HG03196 (cell line): Measurements from ENCODE around the gene RBM39.
"Not testable (repeated sequence)": the region's sequence is repeated elsewhere in the genome, so short reads cannot be mapped to it uniquely, and the experiment has no call there.

Experiments used
- ATAC-seq: cut with Tn5 transposase; IDR thresholded peaks from one replicate; pipeline ENCODE4 v1.9.1; 2021; ENCODE audit not compliant: unreplicated experiment

The RBM39 gene

GRCh38 chr20:35756404-35756803 is 14.3 kb upstream of the RBM39 start:
- ATAC-seq = no peak

- ATAC-seq = no peak
These were observed 8.6 kb upstream of the RBM39 start for GRCh38 chr20:35750611-35751010.

- ATAC-seq = not testable (repeated sequence)
These were observed 2.4 kb upstream of the RBM39 start for GRCh38 chr20:35744492-35744841.

GRCh38 chr20:35743693-35744491 is 1.8 kb upstream of the RBM39 start:
- no peak for ATAC-seq

- ATAC-seq = no peak
These were observed 872 bp upstream of the RBM39 start for GRCh38 chr20:35742741-35743523.

- ATAC-seq = no peak
These were observed 2.5 kb downstream of the RBM39 start for GRCh38 chr20:35739294-35740163.

DNA sequence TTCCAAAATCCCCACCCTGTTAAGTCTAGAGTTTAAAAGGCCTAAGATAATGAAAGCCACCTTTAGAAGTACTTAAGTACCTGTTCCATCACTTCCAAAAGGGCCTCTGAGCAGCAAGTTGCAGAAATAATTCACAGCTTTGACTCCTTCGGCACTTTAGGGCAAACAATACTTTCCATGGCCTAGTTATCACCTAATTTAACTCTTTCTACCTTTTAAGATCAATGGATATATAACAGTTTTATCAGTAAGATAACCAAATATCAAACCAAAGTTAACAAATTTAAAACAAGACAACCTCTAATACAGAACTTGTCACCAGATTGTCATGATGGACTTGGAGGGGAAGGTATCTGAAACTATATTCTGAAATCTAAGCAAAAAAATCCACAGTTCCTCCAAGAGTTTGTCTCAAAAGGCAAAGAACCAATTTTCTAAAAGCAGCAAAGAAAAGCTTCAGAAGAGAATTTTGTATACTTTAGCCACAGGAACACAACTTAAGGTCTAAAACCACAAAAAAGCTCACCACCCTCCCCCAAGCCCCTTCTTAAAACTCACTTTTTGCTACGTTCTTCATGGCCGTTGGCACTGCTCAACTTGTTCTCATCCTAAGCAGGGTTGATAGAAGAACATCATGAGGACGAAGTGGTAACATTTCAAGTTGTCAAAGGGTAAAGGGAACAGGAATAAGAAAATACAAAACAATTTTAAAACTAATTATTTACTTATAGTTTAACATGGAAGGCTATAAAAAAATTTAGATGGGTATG is 3.5 kb downstream of the RBM39 start:
- no peak for ATAC-seq

GRCh38 chr20:35737865-35738333 is 4.2 kb downstream of the RBM39 start:
- no peak for ATAC-seq

- no peak for ATAC-seq
These were observed 6.1 kb downstream of the RBM39 start for GRCh38 chr20:35735826-35736470.

DNA sequence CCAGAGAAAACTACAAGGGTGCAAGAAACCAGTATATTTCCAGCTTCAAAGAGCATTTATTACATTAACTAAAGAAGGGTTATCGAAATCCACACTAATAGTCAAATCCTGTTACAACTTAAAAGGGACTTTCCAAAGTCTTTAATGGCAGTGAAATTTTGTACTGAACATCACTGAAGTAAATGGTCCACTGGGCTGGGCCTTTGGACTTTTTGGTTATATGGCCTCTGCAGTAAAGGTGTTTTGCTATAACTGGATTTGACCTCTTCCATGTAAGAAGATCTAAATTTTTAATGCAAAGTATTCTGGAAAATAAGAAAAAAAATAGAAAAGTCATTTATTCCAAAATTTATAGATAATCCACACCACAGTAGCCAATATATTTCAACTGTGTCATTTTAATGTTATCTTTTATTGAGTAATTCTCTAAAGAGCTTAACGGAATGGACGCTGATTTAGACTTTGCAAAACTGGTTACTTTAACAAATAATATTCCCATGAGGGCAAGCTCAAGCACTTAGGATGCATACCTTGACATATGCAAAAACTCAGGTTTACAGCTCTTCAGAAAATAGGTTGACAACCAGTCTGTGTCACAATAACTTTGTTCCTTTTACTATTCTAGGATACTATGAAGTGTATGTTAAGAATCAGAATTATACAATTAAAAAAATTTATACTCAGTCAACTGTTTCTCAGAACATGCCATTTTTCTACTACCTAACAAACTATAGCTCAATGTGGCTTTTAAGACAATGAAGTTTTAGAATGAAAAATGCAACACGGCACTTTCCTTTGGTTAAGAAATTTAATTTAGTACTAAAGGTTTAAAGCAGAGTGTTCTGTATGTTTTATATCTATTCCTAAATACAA is 7.0 kb downstream of the RBM39 start:
- ATAC-seq = no peak

- no peak for ATAC-seq
These were observed 7.7 kb downstream of the RBM39 start for GRCh38 chr20:35734374-35734773.

DNA sequence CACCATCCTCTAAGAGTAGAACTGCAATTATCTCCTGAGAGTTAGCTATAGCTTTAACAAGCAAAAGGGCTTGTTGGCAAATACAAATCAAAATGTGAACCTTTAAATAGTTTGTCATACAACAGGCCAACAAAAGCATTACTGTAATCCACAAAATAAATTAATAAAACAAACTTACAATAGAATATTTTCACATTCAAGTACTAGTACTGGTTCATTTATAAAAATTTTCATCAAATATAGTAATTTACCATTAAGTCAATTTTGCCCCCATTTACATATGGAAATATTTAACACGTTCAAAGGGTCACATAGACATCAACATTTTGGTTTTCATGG is 9.4 kb downstream of the RBM39 start:
- no peak for ATAC-seq

- ATAC-seq = no peak
These were observed 10.0 kb downstream of the RBM39 start for GRCh38 chr20:35731862-35732643.

GRCh38 chr20:35731469-35731788 is 10.6 kb downstream of the RBM39 start:
- no peak for ATAC-seq

DNA sequence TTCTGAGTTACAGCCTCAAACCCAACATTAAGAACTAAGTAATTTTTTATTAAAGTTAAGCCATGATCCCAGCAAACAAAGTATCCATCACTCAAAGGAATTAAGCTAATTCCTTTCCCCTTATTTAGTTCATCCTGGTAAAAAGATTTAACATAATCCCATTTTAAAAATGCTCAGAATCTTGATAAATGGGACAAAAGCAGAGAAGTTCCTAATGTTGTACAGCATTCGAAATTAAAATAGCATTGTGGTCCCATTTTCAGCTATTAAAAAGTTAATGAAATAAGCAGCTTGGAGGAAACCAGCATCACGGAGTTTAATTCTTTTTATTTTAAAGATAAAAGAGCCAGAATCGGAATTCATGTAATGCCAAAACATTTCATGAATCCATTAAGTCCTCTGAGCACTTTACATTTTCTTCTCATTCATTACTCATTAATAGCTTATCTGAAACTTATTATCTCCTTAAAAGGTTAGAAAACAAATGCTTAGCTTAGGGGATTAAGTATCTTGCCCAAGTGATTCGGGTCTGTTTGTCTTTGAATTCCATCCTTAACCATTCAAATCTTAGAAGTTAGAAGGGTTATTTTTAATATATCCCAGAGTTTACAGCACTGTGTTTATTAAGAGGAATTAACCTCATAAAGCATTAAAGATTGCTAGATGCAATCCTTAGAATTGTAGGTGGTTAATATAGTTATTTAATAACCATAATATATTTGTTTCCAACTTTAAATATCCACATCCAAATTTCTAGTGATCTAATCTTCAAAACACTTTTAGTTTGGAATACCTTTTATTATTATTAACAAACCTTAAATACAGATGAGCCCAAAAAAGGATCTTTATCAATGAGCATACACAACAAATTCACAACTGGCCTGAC is 11.2 kb downstream of the RBM39 start:
- ATAC-seq = no peak

GRCh38 chr20:35729836-35730582 is 12.1 kb downstream of the RBM39 start:
- ATAC-seq = no peak

GRCh38 chr20:35729283-35729807 is 12.7 kb downstream of the RBM39 start:
- no peak for ATAC-seq
